ENCODE data around the gene PITRM1. TPM values are rescaled to one million over a fixed set of nuclear protein-coding genes. Genes with fewer than 3 reads are reported as not detected.
A peak's percentile ranks its signal among the peaks of the same experiment; 100 is the strongest.

Gene PITRM1
- total and polyA plus RNA-seq, 12 donors, result 61.8 to 107 (median 82.5) TPM

DNA sequence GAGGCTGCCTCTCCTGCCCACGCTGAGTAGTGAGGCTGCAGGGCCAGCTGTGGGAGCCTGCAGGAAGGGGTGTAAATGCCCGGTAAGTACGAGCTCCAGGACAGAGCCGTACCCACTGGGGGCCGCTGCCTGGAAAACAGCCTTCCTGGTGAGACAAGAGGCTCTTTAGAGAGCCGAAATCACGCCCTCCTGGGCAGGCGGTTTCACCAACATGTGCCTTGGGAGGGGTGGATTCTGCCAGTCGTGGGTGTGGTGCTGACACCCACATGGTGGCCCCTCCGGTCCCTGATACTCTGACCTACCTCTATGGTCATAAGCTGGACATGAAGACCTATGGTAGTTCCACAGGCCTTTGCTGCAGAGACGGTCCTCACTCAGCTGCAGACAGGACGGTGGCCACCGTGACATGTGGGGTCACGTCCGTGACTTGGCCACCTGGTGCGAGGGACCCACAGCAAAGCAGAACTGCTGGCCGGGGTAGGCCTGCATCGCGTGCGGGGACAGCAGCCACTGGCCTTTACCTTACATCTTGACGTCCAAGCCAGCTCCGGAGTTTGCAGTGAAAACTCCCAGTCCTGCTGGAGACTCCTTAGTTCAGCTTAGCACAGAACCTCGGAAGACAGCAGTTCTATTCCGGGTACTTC lies 46.9 kb downstream of the PITRM1 start:
- Histone ChIP-seq H3K27ac (peak overlapping the region in 1 of 10 donors; percentile 70), H3K4me3 (no peak overlapping the region), H3K9me3 (peaks cover 0 to 4% (median 0%) of the 10 kb centered on the region in 11 donors), H3K4me1 (peaks cover 0 to 41% (median 28%) of the 10 kb centered on the region in 9 donors), H3K36me3 (peaks cover 0 to 72% (median 18%) of the 10 kb centered on the region in 9 donors), H3K27me3 (no peaks in the 10 kb centered on the region)
- TF ChIP-seq, protein P1, sequence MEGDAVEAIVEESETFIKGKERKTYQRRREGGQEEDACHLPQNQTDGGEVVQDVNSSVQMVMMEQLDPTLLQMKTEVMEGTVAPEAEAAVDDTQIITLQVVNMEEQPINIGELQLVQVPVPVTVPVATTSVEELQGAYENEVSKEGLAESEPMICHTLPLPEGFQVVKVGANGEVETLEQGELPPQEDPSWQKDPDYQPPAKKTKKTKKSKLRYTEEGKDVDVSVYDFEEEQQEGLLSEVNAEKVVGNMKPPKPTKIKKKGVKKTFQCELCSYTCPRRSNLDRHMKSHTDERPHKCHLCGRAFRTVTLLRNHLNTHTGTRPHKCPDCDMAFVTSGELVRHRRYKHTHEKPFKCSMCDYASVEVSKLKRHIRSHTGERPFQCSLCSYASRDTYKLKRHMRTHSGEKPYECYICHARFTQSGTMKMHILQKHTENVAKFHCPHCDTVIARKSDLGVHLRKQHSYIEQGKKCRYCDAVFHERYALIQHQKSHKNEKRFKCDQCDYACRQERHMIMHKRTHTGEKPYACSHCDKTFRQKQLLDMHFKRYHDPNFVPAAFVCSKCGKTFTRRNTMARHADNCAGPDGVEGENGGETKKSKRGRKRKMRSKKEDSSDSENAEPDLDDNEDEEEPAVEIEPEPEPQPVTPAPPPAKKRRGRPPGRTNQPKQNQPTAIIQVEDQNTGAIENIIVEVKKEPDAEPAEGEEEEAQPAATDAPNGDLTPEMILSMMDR (IDR thresholded peaks at IDR 0.05), result no peak
- 82 to 86% methylated on average over 24 of the region's 24 CpGs for WGBS, 2 donors
- ATAC-seq, result no peak
- no peak for DNase-seq
- intact Hi-C loops (cut with DNase I), result no loop called here

DNA sequence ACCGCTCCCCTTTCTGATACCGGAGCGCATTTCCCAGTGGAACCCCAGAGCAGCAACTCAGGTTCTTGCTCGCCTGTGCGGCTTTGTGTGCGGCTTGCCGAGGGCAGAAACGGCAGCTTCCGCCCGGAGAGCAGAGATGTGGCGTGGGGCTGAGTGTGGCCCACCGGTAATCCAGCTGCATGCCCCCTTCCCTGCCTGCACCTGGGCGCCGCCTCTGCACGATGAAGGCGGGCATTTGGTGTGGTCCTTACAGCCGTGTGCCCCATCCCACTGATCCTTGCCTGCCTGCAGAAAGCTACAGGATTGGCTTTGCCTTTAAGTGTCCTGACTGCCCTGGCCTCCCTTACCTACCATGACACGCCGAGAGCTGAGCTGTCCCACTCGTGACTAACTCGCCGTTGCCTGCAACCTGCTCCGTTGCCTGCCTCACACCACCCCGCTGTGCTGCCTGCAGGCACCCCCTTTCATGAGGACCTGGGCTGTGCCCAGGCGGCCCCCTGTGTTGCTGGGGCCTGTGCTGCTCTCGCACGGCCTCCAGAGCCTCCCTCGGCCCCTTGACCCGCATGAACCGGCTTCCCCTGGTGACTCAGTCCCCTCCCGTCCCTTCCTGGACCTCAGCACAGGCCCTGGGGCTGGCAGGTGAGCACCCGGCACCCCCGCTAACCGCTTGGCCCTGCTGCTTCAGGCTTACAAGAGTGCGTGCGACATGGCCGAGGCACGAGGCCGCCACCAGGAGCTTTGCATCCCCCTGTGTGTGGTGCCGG lies 48.0 kb downstream of the PITRM1 start:
- Histone ChIP-seq H3K27ac (no peak overlapping the region), H3K4me3 (no peak overlapping the region), H3K36me3 (peaks cover 0 to 71% (median 10%) of the 10 kb centered on the region in 9 donors), H3K27me3 (no peaks in the 10 kb centered on the region), H3K9me3 (peaks cover 0 to 4% (median 0%) of the 10 kb centered on the region in 11 donors), H3K4me1 (peaks cover 0 to 41% (median 28%) of the 10 kb centered on the region in 9 donors)
- no peak for ATAC-seq
- TF ChIP-seq, protein P1 (IDR thresholded peaks at IDR 0.05), result no peak
- no peak for DNase-seq
- WGBS, 2 donors, result 92 to 95% methylated on average over 40 of the region's 40 CpGs
- intact Hi-C loops (cut with DNase I), result no loop called here

DNA sequence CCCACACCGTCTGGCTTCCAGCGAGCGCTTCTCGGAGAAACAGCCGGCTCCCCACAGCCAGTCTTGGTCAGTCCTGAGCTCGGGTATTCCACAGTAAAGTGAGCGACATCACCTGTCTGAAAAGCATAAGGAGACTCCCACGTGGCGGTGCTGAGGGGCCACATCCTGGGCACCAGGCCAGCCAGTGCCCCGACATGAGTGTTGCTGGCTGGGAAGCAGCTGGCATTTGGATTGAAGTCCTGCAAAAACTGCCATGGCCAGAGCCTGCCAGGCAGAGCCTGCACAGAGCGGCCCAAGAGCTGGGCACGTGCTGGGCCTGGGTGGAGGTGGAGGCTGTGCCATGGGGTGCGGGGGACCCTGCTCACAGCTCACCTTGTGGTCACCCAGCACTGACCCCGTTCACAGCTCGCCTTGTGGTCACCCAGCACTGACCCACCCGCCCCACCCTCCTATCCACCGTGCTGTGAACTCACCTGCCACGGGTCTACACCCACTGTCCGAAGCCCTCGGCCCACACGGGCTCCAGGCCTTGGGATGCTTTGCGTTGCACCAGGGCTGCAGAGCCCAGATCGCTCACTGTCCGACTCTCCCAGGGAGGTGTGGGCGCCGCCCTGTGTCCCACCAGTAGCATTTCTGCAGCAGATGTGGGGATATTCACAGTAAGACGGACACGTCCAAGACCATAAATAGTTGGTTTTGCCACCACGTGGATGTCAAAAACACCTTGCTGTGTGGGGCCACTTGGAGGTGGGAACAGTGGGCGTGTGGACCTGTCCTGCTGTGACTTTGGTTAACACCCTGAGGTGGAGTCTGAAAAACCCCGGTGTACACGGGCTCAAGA lies 48.8 kb downstream of the PITRM1 start:
- no peaks in the 10 kb centered on the region for H3K27me3 ChIP-seq
- TF ChIP-seq, protein P1 (IDR thresholded peaks at IDR 0.05), result no peak
- WGBS, 2 donors, result 67 to 75% methylated on average over 32 of the region's 32 CpGs
- peak; percentile 39 to 80 (median 60) for ATAC-seq
- peaks cover 0 to 41% (median 28%) of the 10 kb centered on the region in 9 donors for H3K4me1 ChIP-seq
- intact Hi-C loops (cut with DNase I), result no loop called here
- H3K27ac ChIP-seq, result peak overlapping the region in 3 of 10 donors; percentile 11 to 53 (median 41)
- DNase-seq, result peak; percentile 53 to 68
- H3K4me3 ChIP-seq, result no peak overlapping the region
- H3K9me3 ChIP-seq, result peaks cover 0 to 4% (median 0%) of the 10 kb centered on the region in 11 donors
- H3K36me3 ChIP-seq, result peaks cover 0 to 75% (median 10%) of the 10 kb centered on the region in 9 donors

All from heart right ventricle (tissue), 16 donors.